Stimulated activated naive B cell treated with anti-CD40 and anti-IgM and Interleukin-4, amounts not matched to agents 10 μg/mL and 1 μg/mL and 100 μg/mL, for 72 hours (primary cell): Measurements from ENCODE around the gene PYHIN1.

ENCODE experiments used
- ATAC-seq, 2 donors: fragments of 150-1000 bp; cut with Tn5 transposase; replicated peaks; 2 replicates each; pipeline ENCODE4 v1.10.0; 2021; ENCODE audit warnings: moderate library complexity in 1 of 2
- DNase-seq: peaks from one replicate; pipeline ENCODE4 v3.0.0; 2021
- H3K27ac Mint-ChIP-seq: one replicate; pipeline ENCODE4 v1.8.0; 2022; ENCODE audit warnings: mild to moderate bottlenecking, mixed read lengths
- H3K27me3 Mint-ChIP-seq, 2 donors: one replicate each; pipeline ENCODE4 v1.8.0; 2022; ENCODE audit warnings: mixed read lengths in 2 of 2
- H3K36me3 Mint-ChIP-seq, 2 donors: one replicate each; pipeline ENCODE4 v1.8.0; 2022; ENCODE audit warnings: mixed read lengths in 2 of 2, mild to moderate bottlenecking in 1 of 2
- H3K4me1 Mint-ChIP-seq, 2 donors: one replicate each; pipeline ENCODE4 v1.8.0; 2022; ENCODE audit warnings: mixed read lengths in 2 of 2, mild to moderate bottlenecking in 1 of 2
- H3K4me3 Mint-ChIP-seq, 2 donors: one replicate each; pipeline ENCODE4 v1.8.0; 2022; ENCODE audit warnings: mild to moderate bottlenecking in 2 of 2, mixed read lengths in 2 of 2, moderate library complexity in 1 of 2
- H3K9me3 Mint-ChIP-seq, 2 donors: one replicate each; pipeline ENCODE4 v1.8.0; 2022; ENCODE audit warnings: mixed read lengths in 2 of 2, mild to moderate bottlenecking in 1 of 2

PYHIN1 gene

GRCh38 chr1:158931055-158931737, at the start of gene PYHIN1:
PYHIN1 (plus strand) TSS chr1:158931552; CDS start chr1:158936911, 5,359 bp downstream.
- no peak for DNase-seq
- no peaks in the 10 kb centered on the region for H3K4me1 Mint-ChIP-seq
- ATAC-seq = peak in 1 of 2 donors; percentile 42

GRCh38 chr1:158893654-158894053, 37.7 kb upstream of the PYHIN1 start:
- H3K36me3 Mint-ChIP-seq = no peaks in the 10 kb centered on the region
- peaks cover 0 to 7% of the 10 kb centered on the region in 2 donors for H3K27me3 Mint-ChIP-seq
- no peak for DNase-seq
- no peak overlapping the region for H3K4me3 Mint-ChIP-seq
- H3K4me1 Mint-ChIP-seq = no peaks in the 10 kb centered on the region
- H3K9me3 Mint-ChIP-seq = peaks cover 5% of the 10 kb centered on the region in 2 donors
- no peak overlapping the region for H3K27ac Mint-ChIP-seq
- ATAC-seq = no peak

More at GRCh38 chr1:158931055-158931737, at the start of gene PYHIN1:
- peaks cover 8 to 11% of the 10 kb centered on the region in 2 donors for H3K9me3 Mint-ChIP-seq
- no peaks in the 10 kb centered on the region for H3K36me3 Mint-ChIP-seq
- peaks cover 8 to 17% of the 10 kb centered on the region in 2 donors for H3K27me3 Mint-ChIP-seq
- H3K4me3 Mint-ChIP-seq = peak within 1 kb of the TSS in 1 of 2 donors; percentile 23
- H3K27ac Mint-ChIP-seq = no peak within 1 kb of the TSS

- H3K36me3 Mint-ChIP-seq = no peaks in the 10 kb centered on the region
These were observed 32.6 kb upstream of the PYHIN1 start for GRCh38 chr1:158898722-158899121.

GRCh38 chr1:158901623-158902022, 29.7 kb upstream of the PYHIN1 start:
- no peaks in the 10 kb centered on the region for H3K36me3 Mint-ChIP-seq
- peaks cover 0 to 1% of the 10 kb centered on the region in 2 donors for H3K9me3 Mint-ChIP-seq
- no peaks in the 10 kb centered on the region for H3K4me1 Mint-ChIP-seq
- no peak overlapping the region for H3K27ac Mint-ChIP-seq
- H3K27me3 Mint-ChIP-seq = peaks cover 30 to 44% of the 10 kb centered on the region in 2 donors
- ATAC-seq (no peak), DNase-seq (no peak)
- H3K4me3 Mint-ChIP-seq = no peak overlapping the region

More at GRCh38 chr1:158898722-158899121, 32.6 kb upstream of the PYHIN1 start:
- DNase-seq (no peak), ATAC-seq (no peak)
- Mint-ChIP-seq H3K27ac (no peak overlapping the region), H3K27me3 (peaks cover 20 to 32% of the 10 kb centered on the region in 2 donors), H3K9me3 (peaks cover 2 to 4% of the 10 kb centered on the region in 2 donors), H3K4me1 (no peaks in the 10 kb centered on the region), H3K4me3 (no peak overlapping the region)

GRCh38 chr1:158916085-158916484, 15.3 kb upstream of the PYHIN1 start:
- no peaks in the 10 kb centered on the region for H3K4me1 Mint-ChIP-seq
- ATAC-seq (no peak), DNase-seq (no peak)
- no peak overlapping the region for H3K27ac Mint-ChIP-seq
- no peak overlapping the region for H3K4me3 Mint-ChIP-seq
- H3K27me3 Mint-ChIP-seq = peaks cover 5 to 6% of the 10 kb centered on the region in 2 donors
- peaks cover 8% of the 10 kb centered on the region in 2 donors for H3K36me3 Mint-ChIP-seq
- H3K9me3 Mint-ChIP-seq = peaks cover 19 to 23% of the 10 kb centered on the region in 2 donors

GRCh38 chr1:158924677-158925076, 6.7 kb upstream of the PYHIN1 start:
- no peak for DNase-seq
- H3K9me3 Mint-ChIP-seq = peaks cover 13 to 19% of the 10 kb centered on the region in 2 donors
- H3K27me3 Mint-ChIP-seq = peaks cover 12 to 30% of the 10 kb centered on the region in 2 donors
- ATAC-seq = no peak
- peaks cover under 1 to 1% of the 10 kb centered on the region in 2 donors for H3K36me3 Mint-ChIP-seq
- H3K4me3 Mint-ChIP-seq = no peak overlapping the region
- no peaks in the 10 kb centered on the region for H3K4me1 Mint-ChIP-seq
- H3K27ac Mint-ChIP-seq = no peak overlapping the region

GRCh38 chr1:158930504-158930903, 848 bp upstream of the PYHIN1 start:
- DNase-seq (no peak), ATAC-seq (no peak)
- Mint-ChIP-seq H3K27ac (no peak overlapping the region), H3K36me3 (no peaks in the 10 kb centered on the region), H3K9me3 (peaks cover 8 to 11% of the 10 kb centered on the region in 2 donors), H3K4me3 (no peak overlapping the region), H3K4me1 (no peaks in the 10 kb centered on the region), H3K27me3 (peaks cover 8 to 20% of the 10 kb centered on the region in 2 donors)

- peaks cover 2 to 4% of the 10 kb centered on the region in 2 donors for H3K9me3 Mint-ChIP-seq
- peak overlapping the region in 1 of 2 donors; percentile 23 for H3K4me3 Mint-ChIP-seq
- no peaks in the 10 kb centered on the region for H3K36me3 Mint-ChIP-seq
- no peaks in the 10 kb centered on the region for H3K4me1 Mint-ChIP-seq
- H3K27me3 Mint-ChIP-seq = peaks cover 2 to 8% of the 10 kb centered on the region in 2 donors
- ATAC-seq (no peak), DNase-seq (no peak)
- H3K27ac Mint-ChIP-seq = no peak overlapping the region
These were observed 819 bp downstream of the PYHIN1 start for GRCh38 chr1:158932171-158932570.

GRCh38 chr1:158933621-158934020, 2.3 kb downstream of the PYHIN1 start:
- DNase-seq (no peak), ATAC-seq (no peak)
- peak overlapping the region in 1 of 2 donors; percentile 22 for H3K4me3 Mint-ChIP-seq
- H3K4me1 Mint-ChIP-seq = no peaks in the 10 kb centered on the region
- peaks cover 0 to under 1% of the 10 kb centered on the region in 2 donors for H3K9me3 Mint-ChIP-seq
- no peaks in the 10 kb centered on the region for H3K36me3 Mint-ChIP-seq
- no peak overlapping the region for H3K27ac Mint-ChIP-seq
- H3K27me3 Mint-ChIP-seq = peaks cover 0 to 2% of the 10 kb centered on the region in 2 donors

GRCh38 chr1:158939180-158939579, 7.8 kb downstream of the PYHIN1 start:
- H3K4me1 Mint-ChIP-seq = no peaks in the 10 kb centered on the region
- no peak for ATAC-seq
- H3K27me3 Mint-ChIP-seq = peaks cover 11 to 13% of the 10 kb centered on the region in 2 donors
- H3K36me3 Mint-ChIP-seq = peaks cover 0 to 2% of the 10 kb centered on the region in 2 donors
- no peak for DNase-seq
- no peak overlapping the region for H3K27ac Mint-ChIP-seq
- no peak overlapping the region for H3K4me3 Mint-ChIP-seq
- H3K9me3 Mint-ChIP-seq = no peaks in the 10 kb centered on the region

GRCh38 chr1:158941317-158941716, 10.0 kb downstream of the PYHIN1 start:
- peaks cover 0 to 2% of the 10 kb centered on the region in 2 donors for H3K36me3 Mint-ChIP-seq
- no peaks in the 10 kb centered on the region for H3K4me1 Mint-ChIP-seq
- ATAC-seq = no peak
- peaks cover 11 to 13% of the 10 kb centered on the region in 2 donors for H3K27me3 Mint-ChIP-seq
- DNase-seq = no peak
- no peak overlapping the region for H3K27ac Mint-ChIP-seq
- no peak overlapping the region for H3K4me3 Mint-ChIP-seq
- H3K9me3 Mint-ChIP-seq = no peaks in the 10 kb centered on the region

- Mint-ChIP-seq H3K27me3 (peaks cover 11 to 16% of the 10 kb centered on the region in 2 donors), H3K4me3 (no peak overlapping the region), H3K4me1 (no peaks in the 10 kb centered on the region), H3K36me3 (peaks cover 0 to 2% of the 10 kb centered on the region in 2 donors), H3K27ac (no peak overlapping the region), H3K9me3 (no peaks in the 10 kb centered on the region)
- ATAC-seq (no peak), DNase-seq (no peak)
These were observed 11.1 kb downstream of the PYHIN1 start for GRCh38 chr1:158942490-158942889.

- no peak overlapping the region for H3K27ac Mint-ChIP-seq
- no peaks in the 10 kb centered on the region for H3K9me3 Mint-ChIP-seq
- DNase-seq = no peak
- H3K4me1 Mint-ChIP-seq = no peaks in the 10 kb centered on the region
- ATAC-seq = no peak
- peaks cover 0 to 2% of the 10 kb centered on the region in 2 donors for H3K36me3 Mint-ChIP-seq
- no peak overlapping the region for H3K4me3 Mint-ChIP-seq
- peaks cover 16 to 22% of the 10 kb centered on the region in 2 donors for H3K27me3 Mint-ChIP-seq
These were observed 11.7 kb downstream of the PYHIN1 start for GRCh38 chr1:158943059-158943458.

GRCh38 chr1:158945061-158945460, 13.7 kb downstream of the PYHIN1 start:
- peaks cover 0 to 2% of the 10 kb centered on the region in 2 donors for H3K36me3 Mint-ChIP-seq
- no peaks in the 10 kb centered on the region for H3K4me1 Mint-ChIP-seq
- DNase-seq (no peak), ATAC-seq (no peak)
- H3K4me3 Mint-ChIP-seq = no peak overlapping the region
- H3K27ac Mint-ChIP-seq = no peak overlapping the region
- H3K27me3 Mint-ChIP-seq = peaks cover 9 to 15% of the 10 kb centered on the region in 2 donors
- H3K9me3 Mint-ChIP-seq = no peaks in the 10 kb centered on the region

GRCh38 chr1:158946785-158947184, 15.4 kb downstream of the PYHIN1 start:
- ATAC-seq = no peak
- Mint-ChIP-seq H3K4me3 (no peak overlapping the region), H3K27ac (no peak overlapping the region), H3K4me1 (peaks cover 2 to 8% of the 10 kb centered on the region in 2 donors), H3K36me3 (no peaks in the 10 kb centered on the region), H3K9me3 (no peaks in the 10 kb centered on the region), H3K27me3 (peaks cover 6 to 12% of the 10 kb centered on the region in 2 donors)
- no peak for DNase-seq
